ENCODE data around the gene PTBP3.

DNA sequence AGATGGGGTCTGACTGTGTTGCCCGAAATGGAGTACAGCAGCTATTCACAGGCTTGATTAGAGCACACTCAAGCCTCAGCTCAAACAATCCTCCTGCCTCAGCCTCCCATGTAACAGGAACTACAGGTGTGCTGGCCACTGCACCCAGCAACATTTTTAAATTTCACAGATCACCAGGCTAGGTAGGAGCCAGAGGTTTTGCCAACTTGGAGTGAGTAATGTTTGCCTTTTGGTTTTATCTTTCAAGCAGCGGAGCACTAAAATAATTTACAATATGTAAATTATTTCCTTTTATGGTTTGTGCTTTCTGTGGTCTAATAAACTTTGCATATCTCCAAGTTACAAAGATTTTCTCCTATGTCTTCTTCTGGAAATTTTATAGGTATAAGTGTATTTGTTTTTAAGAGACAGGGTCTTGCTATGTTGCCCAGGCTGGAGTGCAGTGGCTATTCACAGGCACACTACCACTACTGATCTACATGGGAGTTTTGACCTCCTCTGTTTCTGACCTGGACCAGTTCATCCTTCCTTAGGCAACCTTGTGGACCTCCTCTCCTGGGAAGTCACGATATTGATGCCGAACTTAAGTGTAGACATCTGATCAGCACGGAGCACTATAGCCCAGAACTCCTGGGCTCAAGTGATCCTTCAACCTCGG is 91.1 kb downstream of the PTBP3 start:
- TF ChIP-seq, protein P1, sequence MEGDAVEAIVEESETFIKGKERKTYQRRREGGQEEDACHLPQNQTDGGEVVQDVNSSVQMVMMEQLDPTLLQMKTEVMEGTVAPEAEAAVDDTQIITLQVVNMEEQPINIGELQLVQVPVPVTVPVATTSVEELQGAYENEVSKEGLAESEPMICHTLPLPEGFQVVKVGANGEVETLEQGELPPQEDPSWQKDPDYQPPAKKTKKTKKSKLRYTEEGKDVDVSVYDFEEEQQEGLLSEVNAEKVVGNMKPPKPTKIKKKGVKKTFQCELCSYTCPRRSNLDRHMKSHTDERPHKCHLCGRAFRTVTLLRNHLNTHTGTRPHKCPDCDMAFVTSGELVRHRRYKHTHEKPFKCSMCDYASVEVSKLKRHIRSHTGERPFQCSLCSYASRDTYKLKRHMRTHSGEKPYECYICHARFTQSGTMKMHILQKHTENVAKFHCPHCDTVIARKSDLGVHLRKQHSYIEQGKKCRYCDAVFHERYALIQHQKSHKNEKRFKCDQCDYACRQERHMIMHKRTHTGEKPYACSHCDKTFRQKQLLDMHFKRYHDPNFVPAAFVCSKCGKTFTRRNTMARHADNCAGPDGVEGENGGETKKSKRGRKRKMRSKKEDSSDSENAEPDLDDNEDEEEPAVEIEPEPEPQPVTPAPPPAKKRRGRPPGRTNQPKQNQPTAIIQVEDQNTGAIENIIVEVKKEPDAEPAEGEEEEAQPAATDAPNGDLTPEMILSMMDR (IDR thresholded peaks at IDR 0.05): no peak
- no peak for TF ChIP-seq CHD2 (IDR thresholded peaks at IDR 0.05; ENCODE audit: low read length, partially characterized antibody)
- TF ChIP-seq CEBPB (IDR thresholded peaks at IDR 0.05): no peak
- TF ChIP-seq, protein P2, sequence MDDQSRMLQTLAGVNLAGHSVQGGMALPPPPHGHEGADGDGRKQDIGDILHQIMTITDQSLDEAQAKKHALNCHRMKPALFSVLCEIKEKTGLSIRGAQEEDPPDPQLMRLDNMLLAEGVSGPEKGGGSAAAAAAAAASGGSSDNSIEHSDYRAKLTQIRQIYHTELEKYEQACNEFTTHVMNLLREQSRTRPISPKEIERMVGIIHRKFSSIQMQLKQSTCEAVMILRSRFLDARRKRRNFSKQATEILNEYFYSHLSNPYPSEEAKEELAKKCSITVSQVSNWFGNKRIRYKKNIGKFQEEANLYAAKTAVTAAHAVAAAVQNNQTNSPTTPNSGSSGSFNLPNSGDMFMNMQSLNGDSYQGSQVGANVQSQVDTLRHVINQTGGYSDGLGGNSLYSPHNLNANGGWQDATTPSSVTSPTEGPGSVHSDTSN (IDR thresholded peaks at IDR 0.05): no peak
- TF ChIP-seq, protein P3, sequence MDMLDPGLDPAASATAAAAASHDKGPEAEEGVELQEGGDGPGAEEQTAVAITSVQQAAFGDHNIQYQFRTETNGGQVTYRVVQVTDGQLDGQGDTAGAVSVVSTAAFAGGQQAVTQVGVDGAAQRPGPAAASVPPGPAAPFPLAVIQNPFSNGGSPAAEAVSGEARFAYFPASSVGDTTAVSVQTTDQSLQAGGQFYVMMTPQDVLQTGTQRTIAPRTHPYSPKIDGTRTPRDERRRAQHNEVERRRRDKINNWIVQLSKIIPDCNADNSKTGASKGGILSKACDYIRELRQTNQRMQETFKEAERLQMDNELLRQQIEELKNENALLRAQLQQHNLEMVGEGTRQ (IDR thresholded peaks at IDR 0.05): no peak
- no peak for TF ChIP-seq POLR2A (IDR thresholded peaks at IDR 0.05; ENCODE audit: low read length)

All from A549 (cell line).